Measurements from ENCODE around the gene ANKRD31. TPM values are rescaled to one million over a fixed set of nuclear protein-coding genes. Genes with fewer than 3 reads are reported as not detected.

Gene ANKRD31
- total RNA-seq, 2 experiments from 2014 or later, result 0.13 TPM; not detected in 1

- Histone ChIP-seq H3K9me2 (ENCODE audit: insufficient read depth, low read length) (no peaks in the 10 kb centered on the region), H3K4me1 (ENCODE audit: insufficient read depth, low read length, poor library complexity, severe bottlenecking) (no peaks in the 10 kb centered on the region), H4K20me1 (ENCODE audit: insufficient read depth, low read length) (no peaks in the 10 kb centered on the region), H2AFZ (ENCODE audit: low read length) (no peak overlapping the region), H3K4me2 (ENCODE audit: low read length) (no peak overlapping the region), H3K36me3 (ENCODE audit: insufficient read depth, low read length) (no peaks in the 10 kb centered on the region), H3K27ac (ENCODE audit: low read depth, low read length, poor library complexity, severe bottlenecking) (no peak overlapping the region), H3K4me3 (ENCODE audit: low read depth, low read length, poor library complexity, severe bottlenecking) (no peak overlapping the region), H3K79me2 (ENCODE audit: insufficient read depth, low read depth, low read length) (no peaks in the 10 kb centered on the region), H3K9me3 (ENCODE audit: low read length) (no peaks in the 10 kb centered on the region)
- intact Hi-C loops (cut with micrococcal nuclease; ENCODE audit: unreplicated experiment), result no loop called here
- DNase-seq (ENCODE audit: low spot score), result no peak
- ChIA-PET CTCF (ENCODE audit: unreplicated experiment) (no interaction called here), POLR2A (interaction anchor here (1.0 kb wide), 1 partner anchor 1090 kb away, joined by 3 read pairs; no protein-coding TSS in a partner anchor)
- no TSS peak for BruUV-seq (replicated peaks)
- TF ChIP-seq CTCF (conservative IDR thresholded peaks at IDR 0.05; ENCODE audit: low read length) (no peak), EZH2phosphoT487 (IDR thresholded peaks at IDR 0.05; ENCODE audit: borderline replicate concordance, low read depth, low read length) (no peak)
These were observed 208.6 kb downstream of the ANKRD31 start for GRCh38 chr5:75028090-75028489.

- Histone ChIP-seq H4K20me1 (ENCODE audit: insufficient read depth, low read length) (no peaks in the 10 kb centered on the region), H3K4me1 (ENCODE audit: insufficient read depth, low read length, poor library complexity, severe bottlenecking) (no peaks in the 10 kb centered on the region), H3K79me2 (ENCODE audit: insufficient read depth, low read depth, low read length) (no peaks in the 10 kb centered on the region), H3K27ac (ENCODE audit: low read depth, low read length, poor library complexity, severe bottlenecking) (no peak overlapping the region), H3K9me2 (ENCODE audit: insufficient read depth, low read length) (no peaks in the 10 kb centered on the region), H3K9me3 (ENCODE audit: low read length) (no peaks in the 10 kb centered on the region), H2AFZ (ENCODE audit: low read length) (no peak overlapping the region), H3K4me2 (ENCODE audit: low read length) (no peak overlapping the region), H3K4me3 (ENCODE audit: low read depth, low read length, poor library complexity, severe bottlenecking) (no peak overlapping the region), H3K36me3 (ENCODE audit: insufficient read depth, low read length) (no peaks in the 10 kb centered on the region)
- CTCF ChIA-PET (ENCODE audit: unreplicated experiment), result no interaction called here
- intact Hi-C loops (cut with micrococcal nuclease; ENCODE audit: unreplicated experiment), result no loop called here
- TF ChIP-seq CTCF (conservative IDR thresholded peaks at IDR 0.05; ENCODE audit: low read length) (no peak), EZH2phosphoT487 (IDR thresholded peaks at IDR 0.05; ENCODE audit: borderline replicate concordance, low read depth, low read length) (no peak)
- no TSS peak for BruUV-seq (replicated peaks)
- POLR2A ChIA-PET, result interaction anchor here (1.0 kb wide), 1 partner anchor 31 kb away, joined by 3 read pairs; no protein-coding TSS in a partner anchor
- DNase-seq (ENCODE audit: low spot score), result no peak
These were observed 213.1 kb downstream of the ANKRD31 start for GRCh38 chr5:75023368-75024159.

DNA sequence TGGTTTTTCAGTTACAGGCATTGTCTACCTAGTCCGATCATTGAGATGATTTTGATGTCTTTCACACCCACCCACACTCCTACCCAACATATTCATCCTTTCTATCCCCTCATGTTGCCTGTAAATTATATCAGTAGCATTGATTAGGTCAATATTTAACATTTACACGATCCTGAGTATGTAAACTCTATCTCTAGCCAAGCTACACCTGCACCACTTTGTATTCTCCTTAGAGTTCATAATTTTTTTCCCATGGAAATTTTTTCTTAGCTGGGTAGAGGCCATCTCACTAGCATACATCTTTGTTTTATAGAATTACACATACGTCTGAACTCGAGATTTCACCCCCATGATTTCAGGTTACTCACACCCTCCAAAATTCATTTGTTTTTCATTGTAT lies 214.9 kb downstream of the ANKRD31 start:
- Histone ChIP-seq H3K4me2 (ENCODE audit: low read length) (no peak overlapping the region), H2AFZ (ENCODE audit: low read length) (no peak overlapping the region), H3K79me2 (ENCODE audit: insufficient read depth, low read depth, low read length) (no peaks in the 10 kb centered on the region), H3K27ac (ENCODE audit: low read depth, low read length, poor library complexity, severe bottlenecking) (no peak overlapping the region), H4K20me1 (ENCODE audit: insufficient read depth, low read length) (no peaks in the 10 kb centered on the region), H3K4me1 (ENCODE audit: insufficient read depth, low read length, poor library complexity, severe bottlenecking) (no peaks in the 10 kb centered on the region), H3K9me2 (ENCODE audit: insufficient read depth, low read length) (no peaks in the 10 kb centered on the region), H3K4me3 (ENCODE audit: low read depth, low read length, poor library complexity, severe bottlenecking) (no peak overlapping the region), H3K36me3 (ENCODE audit: insufficient read depth, low read length) (no peaks in the 10 kb centered on the region), H3K9me3 (ENCODE audit: low read length) (no peaks in the 10 kb centered on the region)
- intact Hi-C loops (cut with micrococcal nuclease; ENCODE audit: unreplicated experiment), result no loop called here
- CTCF ChIA-PET (ENCODE audit: unreplicated experiment), result no interaction called here
- no TSS peak for BruUV-seq (replicated peaks)
- DNase-seq (ENCODE audit: low spot score), result no peak
- POLR2A ChIA-PET, result no interaction called here
- TF ChIP-seq EZH2phosphoT487 (IDR thresholded peaks at IDR 0.05; ENCODE audit: borderline replicate concordance, low read depth, low read length), result no peak
- TF ChIP-seq CTCF (conservative IDR thresholded peaks at IDR 0.05; ENCODE audit: low read length), result no peak
